Left colon (tissue), 2 donors: ENCODE measurements around the gene CXCR4. TPM values are rescaled to one million over a fixed set of nuclear protein-coding genes. Genes with fewer than 3 reads are reported as not detected.

ENCODE experiments used
- ATAC-seq: fragments of 200-7000 bp; cut with Tn5 transposase; one replicate; pipeline ENCODE4 v1.9.1; 2020; ENCODE audit warnings: mild to moderate bottlenecking, moderate library complexity
- DNase-seq, 2 donors: peaks; one replicate each; pipeline ENCODE4 v3.0.0-alpha.2; 2020
- intact Hi-C, 2 donors: fragments of 100-400 bp; cut with DNase I in 1 of 2; cut with micrococcal nuclease in 1 of 2; formaldehyde crosslinking; loops; one replicate each; pipeline versions ENCODE4 v1.11.2 to v1.14.0; 2022; cut with DNase I, micrococcal nuclease
- total RNA-seq, 2 donors: library from RNA; stranded (reverse); fragmentation: NEBNext Ultra II Directional; extraction: Animal tissue kit (Norgen Biotek cat#: 25700); gene quantifications; one replicate each; pipeline ENCODE4 v1.2.1, GENCODE V29; 2021
- donor health status: DM: no; HTN: no; CAD: no.
- donor health status: DM: yes; HTN: yes; CAD: no.

Gene CXCR4
- total RNA-seq, 2 donors from 2014 or later: 5.8 to 8.1 TPM

- intact Hi-C loops: no loop called here
- DNase-seq (peak; percentile 34 to 58), ATAC-seq (peak; percentile 27)
Observed at GRCh38 chr2:136117391-136117841, 533 bp downstream of the CXCR4 start.

GRCh38 chr2:136116813-136117390, 1.0 kb downstream of the CXCR4 start:
- ATAC-seq (peak; percentile 40), DNase-seq (peak in 1 of 2 donors; percentile 43)
- intact Hi-C loops: no loop called here

DNA sequence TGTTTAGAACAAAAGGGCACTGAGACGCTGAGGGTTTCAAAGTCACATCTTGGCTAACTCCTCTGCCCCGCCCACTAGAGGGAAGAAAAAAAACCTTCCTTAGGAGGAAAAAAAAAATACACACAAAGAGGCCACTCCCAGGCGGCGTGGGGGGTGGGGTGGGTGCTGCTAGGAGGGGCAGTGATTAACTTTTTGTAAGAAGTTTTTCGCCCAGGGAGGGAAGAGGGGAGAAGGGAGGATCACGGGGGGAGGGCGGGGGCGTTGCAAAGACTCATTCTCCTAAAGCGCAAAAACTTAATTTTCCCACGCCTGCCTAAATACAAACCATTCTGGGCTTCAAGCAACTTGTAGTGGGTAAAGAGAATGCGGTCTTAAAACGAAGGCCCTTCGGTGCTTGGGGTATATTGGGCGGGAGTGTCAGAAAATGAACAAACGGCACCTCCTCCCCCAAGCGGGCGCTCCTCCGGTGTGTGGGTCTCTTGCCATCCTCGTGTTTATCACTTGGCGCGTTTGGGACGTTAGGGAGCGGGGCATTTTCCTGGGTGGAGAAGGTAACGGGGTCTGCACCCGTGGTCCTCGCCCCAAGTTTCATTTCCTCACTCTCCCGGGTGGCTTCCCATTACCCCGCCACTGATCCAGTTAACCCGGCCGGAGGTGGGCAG, 1.7 kb downstream of the CXCR4 start:
- DNase-seq (peak; percentile 32 to 76), ATAC-seq (peak; percentile 46)
- intact Hi-C loops: no loop called here

DNA sequence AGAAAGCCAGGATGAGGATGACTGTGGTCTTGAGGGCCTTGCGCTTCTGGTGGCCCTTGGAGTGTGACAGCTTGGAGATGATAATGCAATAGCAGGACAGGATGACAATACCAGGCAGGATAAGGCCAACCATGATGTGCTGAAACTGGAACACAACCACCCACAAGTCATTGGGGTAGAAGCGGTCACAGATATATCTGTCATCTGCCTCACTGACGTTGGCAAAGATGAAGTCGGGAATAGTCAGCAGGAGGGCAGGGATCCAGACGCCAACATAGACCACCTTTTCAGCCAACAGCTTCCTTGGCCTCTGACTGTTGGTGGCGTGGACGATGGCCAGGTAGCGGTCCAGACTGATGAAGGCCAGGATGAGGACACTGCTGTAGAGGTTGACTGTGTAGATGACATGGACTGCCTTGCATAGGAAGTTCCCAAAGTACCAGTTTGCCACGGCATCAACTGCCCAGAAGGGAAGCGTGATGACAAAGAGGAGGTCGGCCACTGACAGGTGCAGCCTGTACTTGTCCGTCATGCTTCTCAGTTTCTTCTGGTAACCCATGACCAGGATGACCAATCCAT, 2.7 kb downstream of the CXCR4 start:
- no peak for DNase-seq
- intact Hi-C loops: no loop called here
- no peak for ATAC-seq

DNA sequence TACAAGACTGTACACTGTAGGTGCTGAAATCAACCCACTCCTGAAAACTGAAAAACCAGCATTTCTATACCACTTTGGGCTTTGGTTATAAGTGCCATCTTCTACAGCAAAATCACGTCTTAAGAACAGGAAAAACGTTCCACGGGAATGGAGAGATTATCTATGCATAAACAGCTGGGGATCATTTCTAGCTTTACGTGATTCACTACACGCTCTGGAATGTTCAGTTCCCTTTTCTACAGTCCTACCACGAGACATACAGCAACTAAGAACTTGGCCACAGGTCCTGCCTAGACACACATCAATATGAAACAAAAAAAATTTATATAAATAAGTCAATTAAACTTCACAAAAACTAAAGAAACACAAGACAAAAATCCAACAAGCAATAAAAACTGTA, 3.6 kb downstream of the CXCR4 start:
- intact Hi-C loops: no loop called here
- no peak for ATAC-seq
- DNase-seq: no peak

GRCh38 chr2:136113209-136113971, 4.6 kb downstream of the CXCR4 start:
- DNase-seq (no peak), ATAC-seq (no peak)
- intact Hi-C loops: no loop called here

GRCh38 chr2:136112317-136113208, 5.4 kb downstream of the CXCR4 start:
- intact Hi-C loops: no loop called here
- no peak for DNase-seq
- ATAC-seq: no peak

DNA sequence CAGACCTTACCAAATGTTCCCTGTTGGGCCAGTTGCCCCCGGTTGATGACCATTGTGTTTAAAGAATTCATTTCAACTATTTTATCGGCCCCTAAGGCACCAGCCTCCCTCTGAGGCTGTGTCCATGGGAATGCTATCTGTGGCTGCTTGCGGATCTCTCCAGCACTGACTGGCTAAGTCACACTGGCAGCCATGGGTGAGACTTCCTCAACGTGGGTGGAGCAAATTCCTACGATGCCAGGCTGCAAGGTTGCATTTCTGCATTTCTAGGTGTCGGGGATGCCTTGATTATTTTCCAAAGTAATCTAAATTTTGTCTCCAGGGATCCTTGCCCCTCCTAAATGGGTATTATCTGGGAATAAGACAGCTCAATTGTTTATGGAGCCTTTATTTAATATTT, 6.2 kb downstream of the CXCR4 start:
- no peak for DNase-seq
- intact Hi-C loops: no loop called here
- no peak for ATAC-seq

GRCh38 chr2:136110526-136110925, 7.4 kb downstream of the CXCR4 start:
- DNase-seq (no peak), ATAC-seq (no peak)
- intact Hi-C loops: no loop called here

- DNase-seq (no peak), ATAC-seq (no peak)
- intact Hi-C loops: no loop called here
Observed at GRCh38 chr2:136108463-136108862, 9.5 kb downstream of the CXCR4 start.

DNA sequence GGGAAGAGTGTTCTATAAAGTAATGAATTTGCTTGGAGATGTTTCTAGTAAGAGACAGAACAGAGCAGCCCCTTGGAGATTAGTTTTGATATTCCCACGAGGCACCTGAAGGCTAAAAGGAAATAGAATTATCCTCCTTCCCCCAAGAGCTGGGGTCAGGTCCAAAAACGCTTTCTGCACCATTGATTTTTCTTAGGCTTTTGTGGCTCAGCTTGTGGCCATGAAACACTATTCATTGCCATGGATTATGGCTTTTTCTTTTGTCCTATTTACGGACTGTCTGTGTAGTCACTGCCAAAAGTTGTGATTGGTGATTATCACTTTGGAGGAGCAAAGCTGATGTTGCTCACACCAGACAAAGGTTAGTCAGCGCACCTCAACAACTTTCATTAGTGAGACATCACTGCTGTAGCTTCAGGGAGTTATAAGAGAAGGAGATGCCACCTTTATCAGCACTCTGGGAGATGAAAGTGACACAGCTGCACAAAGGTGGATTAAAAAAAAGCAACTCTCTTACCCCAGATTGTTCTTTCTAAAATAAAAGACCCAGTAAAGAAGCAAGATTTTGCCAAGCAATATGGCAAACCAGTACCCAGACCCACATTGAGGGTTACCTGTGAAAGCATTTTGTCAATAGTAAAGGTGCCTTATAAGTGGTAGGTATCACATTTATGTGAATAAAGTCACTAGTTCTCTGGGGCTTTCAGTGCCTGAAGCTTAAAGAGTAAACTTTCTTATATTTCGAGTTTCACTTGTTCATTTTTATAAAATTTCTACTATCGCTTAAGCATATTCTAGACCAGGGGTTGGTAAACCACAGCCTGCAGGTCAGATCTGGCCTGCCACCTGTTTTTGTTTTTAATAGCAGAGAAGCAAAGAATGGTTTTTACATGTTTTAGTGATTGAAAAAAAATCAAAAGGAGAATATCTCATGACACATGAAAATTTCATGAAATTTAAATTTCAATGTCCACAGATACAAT, 10.6 kb downstream of the CXCR4 start:
- ATAC-seq: no peak
- no peak for DNase-seq
- intact Hi-C loops: no loop called here

DNA sequence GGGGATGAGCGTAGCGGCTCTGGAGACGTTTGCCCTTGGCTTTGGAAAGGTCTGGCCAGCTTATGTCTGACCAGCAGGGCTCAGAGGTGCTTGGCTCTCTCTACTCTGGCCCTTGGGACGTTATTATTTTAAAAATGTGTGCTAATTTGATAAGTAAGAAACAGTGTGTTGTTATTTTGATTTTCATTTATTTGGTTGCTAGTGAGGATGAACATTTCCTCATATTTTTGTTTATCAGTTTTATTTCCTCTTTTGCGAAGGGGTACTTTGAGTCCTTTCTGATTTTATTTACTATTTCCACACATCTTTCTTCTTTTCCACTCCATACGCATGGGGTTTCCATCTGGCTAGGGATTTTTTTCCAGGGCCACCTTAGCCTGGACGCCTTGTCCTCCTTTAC, 11.4 kb downstream of the CXCR4 start:
- intact Hi-C loops: no loop called here
- no peak for ATAC-seq

DNA sequence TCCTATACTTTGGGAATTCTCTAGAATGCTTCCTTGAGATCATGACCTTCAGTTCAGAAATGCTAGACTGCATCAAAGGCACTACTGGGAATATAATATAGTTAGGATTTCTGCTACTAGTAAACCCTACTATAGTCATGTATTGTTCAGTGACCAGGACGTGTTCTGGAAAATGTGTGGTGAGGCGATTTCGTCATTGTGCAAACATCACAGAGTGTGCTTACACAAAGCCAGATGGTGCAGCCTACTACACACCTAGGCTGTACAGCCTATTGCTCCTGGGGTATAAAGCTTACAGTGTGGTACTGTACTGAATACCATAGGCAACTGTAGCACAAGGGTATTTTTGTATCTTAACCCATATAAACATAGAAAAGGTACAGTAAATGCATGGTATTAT, 13.0 kb downstream of the CXCR4 start:
- no peak for DNase-seq
- ATAC-seq: peak; percentile 86
- intact Hi-C loops: no loop called here

More for the DNA sequence above, 11.4 kb downstream of the CXCR4 start:
- DNase-seq: no peak

DNA sequence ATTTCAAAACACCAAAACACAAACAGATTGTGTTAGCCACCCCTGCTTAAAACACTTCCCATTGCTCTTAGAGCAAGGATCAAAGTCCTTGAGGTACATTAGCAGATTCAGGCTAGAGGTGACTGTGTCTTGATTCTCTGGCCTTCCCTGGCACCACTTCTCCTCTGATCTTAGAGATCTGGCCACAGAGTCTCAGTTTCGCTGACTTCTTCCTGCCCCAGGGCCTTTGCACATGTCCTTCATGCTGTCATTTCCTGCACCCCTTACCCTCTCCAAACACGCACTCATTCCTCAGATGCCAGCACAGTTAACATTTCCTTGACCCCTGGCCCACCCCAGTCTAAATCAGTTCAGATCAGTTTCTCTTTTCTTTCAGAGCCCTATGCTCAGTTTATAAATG, 16.9 kb downstream of the CXCR4 start:
- DNase-seq: no peak
- ATAC-seq: no peak
- intact Hi-C loops: no loop called here

- intact Hi-C loops: no loop called here
- DNase-seq: no peak
- ATAC-seq: no peak
Observed at GRCh38 chr2:136098441-136098840, 19.5 kb downstream of the CXCR4 start.

DNA sequence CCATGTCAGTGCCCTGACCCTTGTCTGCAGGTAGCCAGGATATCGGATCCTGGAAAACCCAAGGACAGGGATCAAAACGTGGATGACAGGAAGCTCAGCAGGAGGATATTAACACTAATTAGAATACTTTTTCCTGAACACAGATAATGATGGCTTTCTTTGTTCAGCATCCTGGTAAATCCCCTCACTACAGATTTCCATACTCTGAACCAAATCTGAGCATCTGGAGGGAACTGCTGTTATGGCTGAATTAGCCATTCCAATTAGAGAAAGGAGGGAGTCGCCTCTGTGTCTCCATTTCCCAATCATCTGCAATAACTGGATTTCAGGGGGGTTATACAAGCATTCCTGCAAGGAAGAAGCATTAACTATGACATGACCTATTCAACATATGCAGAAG, 24.4 kb downstream of the CXCR4 start:
- ATAC-seq: no peak
- no peak for DNase-seq
- intact Hi-C loops: no loop called here

GRCh38 chr2:136091899-136092298, 26.1 kb downstream of the CXCR4 start:
- DNase-seq (no peak), ATAC-seq (no peak)
- intact Hi-C loops: no loop called here
